PC-3 (cell line): ENCODE measurements around the gene ABCC8. TPM values are rescaled to one million over a fixed set of nuclear protein-coding genes. Genes with fewer than 3 reads are reported as not detected.

Experiments used
- ATAC-seq: fragments of 200-7000 bp; cut with Tn5 transposase; 2 replicates; pipeline ENCODE4 v1.9.1; 2020; ENCODE audit warnings: mild to moderate bottlenecking, moderate library complexity
- BruUV-seq: library from RNA; stranded (reverse); fragments of 400-500 nt; replicated peaks from 2 replicates; lab custom pipeline; 2021; lab: Mats Ljungman, UMichigan
- CTCF ChIA-PET: fragments of 300-600 bp; sonication (Branson Sonifier 250); formaldehyde crosslinking; loops from one replicate; lab custom pipeline; 2022; ENCODE audit warnings: antibody characterized with exemption; lab: Charles Lee
- POLR2A ChIA-PET: fragments of 300-600 bp; sonication (Branson Sonifier 250); formaldehyde crosslinking; loops from one replicate; lab custom pipeline; 2022; ENCODE audit warnings: antibody characterized with exemption; ENCODE audit not compliant: unreplicated experiment; lab: Charles Lee
- DNase-seq: peaks from one replicate; pipeline ENCODE4 v3.0.0-alpha.2; 2015
- H2AFZ ChIP-seq: fragments of 300-600 bp; sonication (generic); 2 replicates; pipeline ENCODE4 v1.6.0; 2016; ENCODE audit warnings: antibody characterized with exemption, low read length
- H3F3A ChIP-seq: fragments of 300-600 bp; sonication (generic); one replicate; pipeline ENCODE4 v1.6.0; 2017; ENCODE audit warnings: antibody characterized with exemption, low read length, control low read depth, mild to moderate bottlenecking; ENCODE audit not compliant: unreplicated experiment
- H3K27ac ChIP-seq: fragments of 300-600 bp; sonication (generic); 2 replicates; pipeline ENCODE4 v1.5.1; 2016; ENCODE audit warnings: mild to moderate bottlenecking, low read length
- H3K27me3 ChIP-seq: fragments of 300-600 bp; sonication (generic); 2 replicates; pipeline ENCODE4 v1.6.1; 2016; ENCODE audit warnings: low read length, mixed read lengths
- H3K36me3 ChIP-seq: fragments of 300-600 bp; sonication (generic); 2 replicates; pipeline ENCODE4 v1.6.1; 2016; ENCODE audit warnings: low read depth, mixed run types, low read length, mixed read lengths
- H3K4me1 ChIP-seq: fragments of 300-600 bp; sonication (generic); 2 replicates; pipeline ENCODE4 v1.5.1; 2016; ENCODE audit warnings: low read length; ENCODE audit not compliant: insufficient read depth
- H3K4me2 ChIP-seq: fragments of 300-600 bp; sonication (generic); 2 replicates; pipeline ENCODE4 v1.6.0; 2016; ENCODE audit warnings: low read length
- H3K4me3 ChIP-seq: fragments of 300-600 bp; sonication (generic); 2 replicates; pipeline ENCODE4 v1.5.1; 2016; ENCODE audit warnings: mild to moderate bottlenecking, low read length, mixed read lengths
- H3K79me2 ChIP-seq: fragments of 300-600 bp; sonication (generic); 2 replicates; pipeline ENCODE4 v1.6.1; 2017; ENCODE audit warnings: low read length, mixed read lengths
- H3K9ac ChIP-seq: fragments of 300-600 bp; sonication (generic); 2 replicates; pipeline ENCODE4 v1.6.0; 2016; ENCODE audit warnings: mild to moderate bottlenecking, low read length
- H3K9me2 ChIP-seq: fragments of 300-600 bp; sonication (generic); replicated peaks from 2 replicates; pipeline ENCODE4 v1.6.1; 2016; ENCODE audit warnings: mixed run types, low read length, mixed read lengths
- H3K9me3 ChIP-seq: fragments of 300-600 bp; sonication (generic); 2 replicates; pipeline ENCODE4 v1.6.1; 2016; ENCODE audit warnings: low read length, mixed read lengths
- H4K20me1 ChIP-seq: fragments of 300-600 bp; sonication (generic); 2 replicates; pipeline ENCODE4 v1.6.1; 2016; ENCODE audit warnings: low read length, mixed read lengths
- CTCF ChIP-seq: fragments of 300-600 bp; sonication (generic); conservative IDR thresholded peaks from 2 replicates; pipeline ENCODE4 v1.5.1; 2017; ENCODE audit warnings: antibody characterized with exemption, low read depth, mild to moderate bottlenecking, low read length
- EZH2 ChIP-seq: fragments of 300-600 bp; sonication (generic); IDR thresholded peaks from one replicate; pipeline ENCODE4 v1.6.1; 2017; ENCODE audit warnings: antibody characterized with exemption, mild to moderate bottlenecking, low read length; ENCODE audit not compliant: unreplicated experiment
- EZH2phosphoT487 ChIP-seq: fragments of 300-600 bp; sonication (generic); IDR thresholded peaks from 2 replicates; pipeline ENCODE4 v1.6.1; 2018; ENCODE audit warnings: mild to moderate bottlenecking, antibody characterized with exemption, low read length, borderline replicate concordance
- intact Hi-C: fragments of 100-400 bp; cut with micrococcal nuclease; formaldehyde crosslinking; loops from 2 replicates; pipeline ENCODE4 v1.9.0; 2023
- total RNA-seq: library from RNA; depleted of rRNA; stranded (reverse); fragments of >200 nt; gene quantifications from 2 replicates; pipeline ENCODE4 v1.2.3, GENCODE V29; 2014

ABCC8 gene
- total RNA-seq, 1 experiment from 2014 or later = not detected

GRCh38 chr11:17369684-17370243 lies 106.9 kb downstream of the ABCC8 start:
- intact Hi-C loops = no loop called here
- no peaks in the 10 kb centered on the region for H3F3A ChIP-seq
- H2AFZ ChIP-seq = no peak overlapping the region
- POLR2A ChIA-PET = no interaction called here
- no peaks in the 10 kb centered on the region for H3K4me1 ChIP-seq
- no peaks in the 10 kb centered on the region for H3K9me2 ChIP-seq
- no peaks in the 10 kb centered on the region for H3K79me2 ChIP-seq
- no peak overlapping the region for H3K4me3 ChIP-seq
- TF ChIP-seq EZH2 = no peak
- TF ChIP-seq CTCF = no peak
- TF ChIP-seq EZH2phosphoT487 = no peak
- CTCF ChIA-PET = no interaction called here
- no peak overlapping the region for H3K4me2 ChIP-seq
- no peaks in the 10 kb centered on the region for H4K20me1 ChIP-seq
- no peak overlapping the region for H3K27ac ChIP-seq
- ATAC-seq (no peak), DNase-seq (no peak)
- no peak overlapping the region for H3K9ac ChIP-seq
- no TSS peak for BruUV-seq
- peaks cover 41% of the 10 kb centered on the region; the same call in 1 of the 2 replicates for H3K36me3 ChIP-seq
- H3K9me3 ChIP-seq = peaks cover 23% of the 10 kb centered on the region; the same call in 1 of the 2 replicates
- no peaks in the 10 kb centered on the region for H3K27me3 ChIP-seq

- no peaks in the 10 kb centered on the region for H3K27me3 ChIP-seq
- POLR2A ChIA-PET = no interaction called here
- BruUV-seq = no TSS peak
Observed at GRCh38 chr11:17369094-17369493, 107.6 kb downstream of the ABCC8 start.

More at GRCh38 chr11:17369094-17369493, 107.6 kb downstream of the ABCC8 start:
- ATAC-seq = no peak
- H3K4me3 ChIP-seq = no peak overlapping the region
- peaks cover 23% of the 10 kb centered on the region; the same call in 1 of the 2 replicates for H3K9me3 ChIP-seq
- H3K9ac ChIP-seq = no peak overlapping the region
- no peaks in the 10 kb centered on the region for H4K20me1 ChIP-seq
- DNase-seq = no peak
- no peak overlapping the region for H3K27ac ChIP-seq
- no peak overlapping the region for H3K4me2 ChIP-seq
- H3K79me2 ChIP-seq = no peaks in the 10 kb centered on the region
- no peaks in the 10 kb centered on the region for H3K4me1 ChIP-seq
- H3K36me3 ChIP-seq = peaks cover 41% of the 10 kb centered on the region; the same call in 1 of the 2 replicates
- intact Hi-C loops = no loop called here
- TF ChIP-seq EZH2 (no peak), EZH2phosphoT487 (no peak), CTCF (no peak)
- no peaks in the 10 kb centered on the region for H3K9me2 ChIP-seq
- no peak overlapping the region for H2AFZ ChIP-seq
- CTCF ChIA-PET = no interaction called here
- no peaks in the 10 kb centered on the region for H3F3A ChIP-seq
